ENCODE results near the gene UMAD1.
A peak's percentile ranks its signal among the peaks of the same experiment; 100 is the strongest.

DNA sequence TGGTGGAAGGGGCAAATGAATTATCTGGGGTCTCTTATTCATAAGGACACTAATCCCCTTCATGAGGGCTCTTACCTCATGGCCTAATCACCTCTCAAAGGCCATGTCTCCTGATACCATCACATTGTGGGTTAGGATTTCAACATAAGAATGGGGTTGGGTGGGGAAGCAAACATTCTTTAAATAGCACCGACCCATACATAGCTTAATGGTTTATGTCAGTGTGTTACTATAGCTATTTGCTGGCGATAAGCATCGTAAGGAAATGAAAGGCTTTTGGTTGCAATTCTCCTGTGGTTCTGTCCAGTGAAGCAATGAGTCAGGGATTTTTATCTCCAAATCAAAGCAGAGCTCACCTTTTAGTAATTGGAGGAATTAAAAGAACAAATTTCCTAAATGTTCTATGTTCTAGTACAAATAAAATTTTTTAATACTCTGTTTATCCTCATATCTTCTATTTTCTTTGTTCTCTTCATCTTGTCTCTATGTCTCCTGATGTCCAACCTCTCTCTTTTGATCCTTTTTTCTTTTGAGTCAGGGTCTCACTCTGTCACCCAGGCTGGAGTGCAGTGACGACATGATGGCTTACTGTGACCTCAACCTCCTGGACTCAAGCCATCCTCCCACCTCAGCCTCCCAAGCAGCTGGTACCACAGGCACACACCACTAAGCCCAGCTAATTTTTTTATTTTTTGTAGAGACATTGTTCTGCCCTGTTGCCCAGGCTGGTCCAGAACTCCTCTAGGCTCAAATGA, 271.0 kb downstream of the UMAD1 start:
- TF ChIP-seq CEBPG (CRISPR knock-in tag; IDR thresholded peaks at IDR 0.05), result 0 out of 2 replicates have a peak, but pooled peaks have one; percentile 25
- no peak for TF ChIP-seq RXRA (CRISPR knock-in tag; IDR thresholded peaks at IDR 0.05)
- TF ChIP-seq POLR2AphosphoS2 (IDR thresholded peaks at IDR 0.05; ENCODE audit: low read depth, low read length), result no peak
- no peak for TF ChIP-seq CBX1 (IDR thresholded peaks at IDR 0.05; ENCODE audit: low read depth)
- TF ChIP-seq, protein P1, sequence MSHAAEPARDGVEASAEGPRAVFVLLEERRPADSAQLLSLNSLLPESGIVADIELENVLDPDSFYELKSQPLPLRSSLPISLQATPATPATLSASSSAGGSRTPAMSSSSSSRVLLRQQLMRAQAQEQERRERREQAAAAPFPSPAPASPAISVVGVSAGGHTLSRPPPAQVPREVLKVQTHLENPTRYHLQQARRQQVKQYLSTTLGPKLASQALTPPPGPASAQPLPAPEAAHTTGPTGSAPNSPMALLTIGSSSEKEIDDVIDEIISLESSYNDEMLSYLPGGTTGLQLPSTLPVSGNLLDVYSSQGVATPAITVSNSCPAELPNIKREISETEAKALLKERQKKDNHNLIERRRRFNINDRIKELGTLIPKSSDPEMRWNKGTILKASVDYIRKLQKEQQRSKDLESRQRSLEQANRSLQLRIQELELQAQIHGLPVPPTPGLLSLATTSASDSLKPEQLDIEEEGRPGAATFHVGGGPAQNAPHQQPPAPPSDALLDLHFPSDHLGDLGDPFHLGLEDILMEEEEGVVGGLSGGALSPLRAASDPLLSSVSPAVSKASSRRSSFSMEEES (CRISPR knock-in tag; IDR thresholded peaks at IDR 0.05), result no peak
- TF ChIP-seq ZNF614 (CRISPR knock-in tag; IDR thresholded peaks at IDR 0.05; ENCODE audit: borderline replicate concordance), result no peak
- TF ChIP-seq SIN3A (IDR thresholded peaks at IDR 0.05; ENCODE audit: borderline replicate concordance, low read depth, low read length), result no peak
- no peak for TF ChIP-seq REST (IDR thresholded peaks at IDR 0.05; ENCODE audit: borderline replicate concordance in 1 of 2, low read depth in 1 of 2, low read length in 2 of 2)
- TF ChIP-seq ESRRA (CRISPR knock-in tag; IDR thresholded peaks at IDR 0.05; ENCODE audit: low read depth), result no peak
- TF ChIP-seq, protein P2, sequence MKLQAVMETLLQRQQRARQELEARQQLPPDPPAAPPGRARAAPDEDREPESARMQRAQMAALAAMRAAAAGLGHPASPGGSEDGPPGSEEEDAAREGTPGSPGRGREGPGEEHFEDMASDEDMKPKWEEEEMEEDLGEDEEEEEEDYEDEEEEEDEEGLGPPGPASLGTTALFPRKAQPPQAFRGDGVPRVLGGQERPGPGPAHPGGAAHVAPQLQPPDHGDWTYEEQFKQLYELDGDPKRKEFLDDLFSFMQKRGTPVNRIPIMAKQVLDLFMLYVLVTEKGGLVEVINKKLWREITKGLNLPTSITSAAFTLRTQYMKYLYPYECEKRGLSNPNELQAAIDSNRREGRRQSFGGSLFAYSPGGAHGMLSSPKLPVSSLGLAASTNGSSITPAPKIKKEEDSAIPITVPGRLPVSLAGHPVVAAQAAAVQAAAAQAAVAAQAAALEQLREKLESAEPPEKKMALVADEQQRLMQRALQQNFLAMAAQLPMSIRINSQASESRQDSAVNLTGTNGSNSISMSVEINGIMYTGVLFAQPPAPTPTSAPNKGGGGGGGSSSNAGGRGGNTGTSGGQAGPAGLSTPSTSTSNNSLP (IDR thresholded peaks at IDR 0.05; ENCODE audit: low read depth, low read length), result no peak
- TF ChIP-seq, protein P3, sequence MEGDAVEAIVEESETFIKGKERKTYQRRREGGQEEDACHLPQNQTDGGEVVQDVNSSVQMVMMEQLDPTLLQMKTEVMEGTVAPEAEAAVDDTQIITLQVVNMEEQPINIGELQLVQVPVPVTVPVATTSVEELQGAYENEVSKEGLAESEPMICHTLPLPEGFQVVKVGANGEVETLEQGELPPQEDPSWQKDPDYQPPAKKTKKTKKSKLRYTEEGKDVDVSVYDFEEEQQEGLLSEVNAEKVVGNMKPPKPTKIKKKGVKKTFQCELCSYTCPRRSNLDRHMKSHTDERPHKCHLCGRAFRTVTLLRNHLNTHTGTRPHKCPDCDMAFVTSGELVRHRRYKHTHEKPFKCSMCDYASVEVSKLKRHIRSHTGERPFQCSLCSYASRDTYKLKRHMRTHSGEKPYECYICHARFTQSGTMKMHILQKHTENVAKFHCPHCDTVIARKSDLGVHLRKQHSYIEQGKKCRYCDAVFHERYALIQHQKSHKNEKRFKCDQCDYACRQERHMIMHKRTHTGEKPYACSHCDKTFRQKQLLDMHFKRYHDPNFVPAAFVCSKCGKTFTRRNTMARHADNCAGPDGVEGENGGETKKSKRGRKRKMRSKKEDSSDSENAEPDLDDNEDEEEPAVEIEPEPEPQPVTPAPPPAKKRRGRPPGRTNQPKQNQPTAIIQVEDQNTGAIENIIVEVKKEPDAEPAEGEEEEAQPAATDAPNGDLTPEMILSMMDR (CRISPR knock-in tag; IDR thresholded peaks at IDR 0.05), result no peak
- TF ChIP-seq ZNF451 (CRISPR knock-in tag; IDR thresholded peaks at IDR 0.05), result no peak
- TF ChIP-seq IRX3 (CRISPR knock-in tag; IDR thresholded peaks at IDR 0.05; ENCODE audit: borderline replicate concordance, low read depth), result no peak
- no peak for TF ChIP-seq ZBTB37 (CRISPR knock-in tag; IDR thresholded peaks at IDR 0.05)
